H9 (cell line): ENCODE measurements around the gene CBLN2. TPM values are rescaled to one million over a fixed set of nuclear protein-coding genes. Genes with fewer than 3 reads are reported as not detected.
A peak's percentile ranks its signal among the peaks of the same experiment; 100 is the strongest.

ENCODE experiments used
- DNase-seq: peaks from one replicate; pipeline ENCODE4 v3.0.0-alpha.2; 2017
- H2AFZ ChIP-seq: one replicate; pipeline ENCODE4 v1.6.1; 2013; ENCODE audit warnings: mild to moderate bottlenecking, low read length, control low read depth, moderate library complexity
- H2AK5ac ChIP-seq: 2 replicates; pipeline ENCODE4 v1.6.1; 2013; ENCODE audit warnings: low read length, control low read depth, mixed read lengths; ENCODE audit not compliant: insufficient read length
- H2BK120ac ChIP-seq: one replicate; pipeline ENCODE4 v1.6.1; 2013; ENCODE audit warnings: low read depth, mild to moderate bottlenecking, low read length, control low read depth, inconsistent platforms; ENCODE audit not compliant: poor library complexity, severe bottlenecking
- H2BK12ac ChIP-seq: 2 replicates; pipeline ENCODE4 v1.6.1; 2013; ENCODE audit warnings: low read length, control low read depth, mixed read lengths, low read depth; ENCODE audit not compliant: insufficient read length
- H2BK15ac ChIP-seq: 2 replicates; pipeline ENCODE4 v1.6.1; 2013; ENCODE audit warnings: low read depth, low read length, control low read depth
- H2BK20ac ChIP-seq: one replicate; pipeline ENCODE4 v1.6.1; 2013; ENCODE audit warnings: low read depth, mild to moderate bottlenecking, low read length, control low read depth, inconsistent platforms; ENCODE audit not compliant: poor library complexity, severe bottlenecking
- H2BK5ac ChIP-seq: 2 replicates; pipeline ENCODE4 v1.6.1; 2013; ENCODE audit warnings: low read length, control low read depth, mixed read lengths; ENCODE audit not compliant: insufficient read length
- H3K14ac ChIP-seq: 2 replicates; pipeline ENCODE4 v1.6.1; 2013; ENCODE audit warnings: low read length, control low read depth; ENCODE audit not compliant: insufficient read depth
- H3K18ac ChIP-seq: 2 replicates; pipeline ENCODE4 v1.6.1; 2013; ENCODE audit warnings: low read depth, mild to moderate bottlenecking, mixed read lengths, low read length, control low read depth; ENCODE audit not compliant: insufficient read length
- H3K23ac ChIP-seq: 2 replicates; pipeline ENCODE4 v1.6.1; 2013; ENCODE audit warnings: low read length, control low read depth, mixed read lengths, low read depth; ENCODE audit not compliant: insufficient read length
- H3K23me2 ChIP-seq: 2 replicates; pipeline ENCODE4 v1.6.1; 2013; ENCODE audit warnings: low read depth, mild to moderate bottlenecking, mixed read lengths, low read length, control low read depth; ENCODE audit not compliant: insufficient read length, poor library complexity, severe bottlenecking
- H3K27ac ChIP-seq: 2 replicates; pipeline ENCODE4 v1.5.1; 2013; ENCODE audit warnings: low read length, control low read depth, mixed read lengths, low read depth; ENCODE audit not compliant: insufficient read length
- H3K27me3 ChIP-seq: 2 replicates; pipeline ENCODE4 v1.6.1; 2013; ENCODE audit warnings: low read length, control low read depth, inconsistent platforms; ENCODE audit not compliant: insufficient read depth
- H3K4ac ChIP-seq: 2 replicates; pipeline ENCODE4 v1.6.1; 2013; ENCODE audit warnings: low read depth, mild to moderate bottlenecking, control low read depth, inconsistent platforms, low read length, moderate library complexity
- H3K4me1 ChIP-seq: 2 replicates; pipeline ENCODE4 v1.6.1; 2013; ENCODE audit warnings: low read length, control low read depth, inconsistent platforms; ENCODE audit not compliant: insufficient read depth
- H3K4me2 ChIP-seq: 2 replicates; pipeline ENCODE4 v1.6.1; 2013; ENCODE audit warnings: low read length, control low read depth, mixed read lengths; ENCODE audit not compliant: insufficient read length, insufficient read depth
- H3K56ac ChIP-seq: 2 replicates; pipeline ENCODE4 v1.6.1; 2013; ENCODE audit warnings: low read depth, mild to moderate bottlenecking, mixed read lengths, low read length, control low read depth; ENCODE audit not compliant: insufficient read length
- H3K79me1 ChIP-seq: 2 replicates; pipeline ENCODE4 v1.6.1; 2013; ENCODE audit warnings: low read depth, mild to moderate bottlenecking, moderate library complexity, low read length, control low read depth, inconsistent platforms; ENCODE audit not compliant: insufficient read depth, poor library complexity, severe bottlenecking
- H3K79me2 ChIP-seq: 2 replicates; pipeline ENCODE4 v1.6.1; 2013; ENCODE audit warnings: low read length, control low read depth, inconsistent platforms; ENCODE audit not compliant: insufficient read depth
- H3K9ac ChIP-seq: 2 replicates; pipeline ENCODE4 v1.6.1; 2013; ENCODE audit warnings: low read length, control low read depth, mixed read lengths; ENCODE audit not compliant: insufficient read length; ENCODE audit errors: extremely low read depth
- H3K9me3 ChIP-seq: one replicate; pipeline ENCODE4 v1.6.1; 2013; ENCODE audit warnings: low read depth, low read length, inconsistent platforms; ENCODE audit not compliant: control insufficient read depth
- H3T11ph ChIP-seq: one replicate; pipeline ENCODE4 v1.6.1; 2013; ENCODE audit warnings: mild to moderate bottlenecking, low read length, control low read depth, inconsistent platforms
- H4K20me1 ChIP-seq: one replicate; pipeline ENCODE4 v1.6.1; 2013; ENCODE audit not compliant: control insufficient read depth, insufficient read length, insufficient read depth
- H4K5ac ChIP-seq: 2 replicates; pipeline ENCODE4 v1.6.1; 2013; ENCODE audit warnings: low read depth, mild to moderate bottlenecking, mixed read lengths, low read length, control low read depth; ENCODE audit not compliant: insufficient read length
- H4K8ac ChIP-seq: replicated peaks from 2 replicates; pipeline ENCODE4 v1.6.1; 2013; ENCODE audit warnings: low read length, control low read depth, mixed read lengths, low read depth; ENCODE audit not compliant: insufficient read length
- H4K91ac ChIP-seq: 2 replicates; pipeline ENCODE4 v1.6.1; 2013; ENCODE audit warnings: low read depth, mild to moderate bottlenecking, moderate library complexity, mixed read lengths, low read length, control low read depth; ENCODE audit not compliant: insufficient read length
- H3K27ac Mint-ChIP-seq, 3 experiments: 2 replicates in 2 of 3; 3 replicates in 1 of 3; pipeline ENCODE4 v1.8.0; 2020 to 2021; ENCODE audit warnings: mixed read lengths in 3 of 3, mild to moderate bottlenecking in 1 of 3, moderate library complexity in 1 of 3
- H3K27me3 Mint-ChIP-seq: 2 replicates; pipeline ENCODE4 v1.8.0; 2021; ENCODE audit warnings: low read depth, mild to moderate bottlenecking, moderate library complexity, mixed read lengths
- H3K36me3 Mint-ChIP-seq, 3 experiments: 2 replicates in 2 of 3; 3 replicates in 1 of 3; pipeline ENCODE4 v1.8.0; 2020 to 2021; ENCODE audit warnings: low read depth in 3 of 3, mixed read lengths in 3 of 3; ENCODE audit not compliant: insufficient read depth in 1 of 3
- H3K4me1 Mint-ChIP-seq, 2 experiments: 2 replicates each; pipeline ENCODE4 v1.8.0; 2020; ENCODE audit warnings: mixed read lengths in 2 of 2
- H3K4me3 Mint-ChIP-seq, 2 experiments: 2 replicates in 1 of 2; 3 replicates in 1 of 2; pipeline ENCODE4 v1.8.0; 2020 to 2021; ENCODE audit warnings: mild to moderate bottlenecking in 2 of 2, mixed read lengths in 2 of 2, moderate library complexity in 1 of 2
- H3K9me3 Mint-ChIP-seq, 2 experiments: 2 replicates in 1 of 2; 3 replicates in 1 of 2; pipeline ENCODE4 v1.8.0; 2020; ENCODE audit warnings: mild to moderate bottlenecking in 2 of 2, mixed read lengths in 2 of 2, moderate library complexity in 1 of 2
- CTCF ChIP-seq: fragments of 200-600 bp; sonication (generic); conservative IDR thresholded peaks from 3 replicates; pipeline ENCODE4 v1.8.0; 2021; ENCODE audit warnings: antibody characterized with exemption, mild to moderate bottlenecking
- WGBS: extraction: QIAGEN DNeasy Blood & Tissue Kit; methylation state at CpG from one replicate; pipeline ENCODE4 v1.1.7; 2013; ENCODE audit warnings: missing lambda C conversion rate, low lambda C conversion rate, mixed read lengths; ENCODE audit not compliant: insufficient read length; ENCODE audit errors: extremely low coverage; 5-methylcytosine and 5-hydroxymethylcytosine counted together
- total RNA-seq: library from RNA; stranded (reverse); gene quantifications from 2 replicates; pipeline ENCODE4 v1.2.1, GENCODE V29; 2021

The CBLN2 gene
- total RNA-seq, 1 experiment from 2014 or later = not detected

DNA sequence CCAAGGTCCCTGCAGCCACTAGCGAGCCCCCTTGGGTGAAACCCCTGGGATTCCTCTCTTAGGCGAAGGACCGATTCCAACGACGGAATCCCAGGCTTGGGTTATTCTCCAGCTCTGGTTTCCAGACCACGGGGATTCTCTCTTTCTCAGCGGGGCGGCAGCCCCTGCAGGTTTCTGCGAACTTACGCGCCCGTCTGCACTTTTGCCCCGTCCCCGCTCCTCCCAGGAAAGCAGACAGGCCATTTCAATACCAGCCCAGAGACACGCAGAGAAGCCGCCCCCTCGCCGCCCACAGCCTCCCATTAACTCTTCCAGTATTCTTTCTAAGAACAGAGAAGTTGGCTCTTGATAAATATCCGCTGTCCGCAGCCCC is 1.2 kb downstream of the CBLN2 start:
- Histone ChIP-seq H2BK12ac (no peak overlapping the region), H2BK120ac (no peak overlapping the region), H3K23ac (no peak overlapping the region), H4K91ac (no peak overlapping the region), H3T11ph (no peak overlapping the region), H3K4me2 (peak overlapping the region; percentile 59), H3K27ac (no peak overlapping the region), H2AK5ac (no peak overlapping the region), H4K8ac (no peak overlapping the region), H3K56ac (no peak overlapping the region), H3K23me2 (peaks cover 8% of the 10 kb centered on the region), H3K9ac (no peak overlapping the region), H2BK5ac (no peak overlapping the region), H4K20me1 (no peaks in the 10 kb centered on the region), H2BK15ac (no peak overlapping the region), H3K4ac (no peak overlapping the region), H3K14ac (no peak overlapping the region), H3K9me3 (no peaks in the 10 kb centered on the region), H2AFZ (no peak overlapping the region), H4K5ac (no peak overlapping the region), H3K27me3 (peaks cover 39% of the 10 kb centered on the region), H3K79me2 (no peaks in the 10 kb centered on the region), H3K79me1 (no peaks in the 10 kb centered on the region), H2BK20ac (no peak overlapping the region), H3K4me1 (no peaks in the 10 kb centered on the region), H3K18ac (no peak overlapping the region)
- no CpG with 5 or more reads among the region's 20 CpGs for whole genome bisulfite sequencing
- Mint-ChIP-seq H3K9me3 (peaks cover 0 to 3% of the 10 kb centered on the region in 2 experiments; a peak in 2 of 5 replicates), H3K4me1 (peaks cover 19 to 22% of the 10 kb centered on the region in 2 experiments), H3K4me3 (peak overlapping the region; percentile 55 to 86), H3K27me3 (peaks cover 92% of the 10 kb centered on the region), H3K36me3 (no peaks in the 10 kb centered on the region; a peak in 1 of 7 replicates), H3K27ac (no peak overlapping the region)
- peak; percentile 36 for DNase-seq
- TF ChIP-seq CTCF = no peak
